CD4-positive, alpha-beta T cell treated with Interleukin-4 for 1 hour (primary cell): ENCODE results near the gene RET.
A peak's percentile ranks its signal among the peaks of the same experiment; 100 is the strongest.
"Not testable (repeated sequence)": the region's sequence is repeated elsewhere in the genome, so short reads cannot be mapped to it uniquely, and the experiment has no call there.

ENCODE experiments used
- DNase-seq, 2 donors: peaks; one replicate each; pipeline ENCODE4 v3.0.0-alpha.2; 2020 to 2022

The RET gene

GRCh38 chr10:43136995-43137716, 60.3 kb downstream of the RET start:
- DNase-seq, result no peak

- peak; percentile 31 to 41 for DNase-seq
Observed at GRCh38 chr10:43137717-43138020, 60.8 kb downstream of the RET start.

GRCh38 chr10:43138021-43138756, 61.3 kb downstream of the RET start, which contains the start of gene CSGALNACT2:
Gene CSGALNACT2, plus strand, starts transcription at chr10:43138445. Its CDS starts 16,705 bp downstream, at chr10:43155150.
- DNase-seq, result peak; percentile 88 to 89

- DNase-seq, result peak; percentile 73 to 76
Observed at GRCh38 chr10:43138757-43139241, 61.9 kb downstream of the RET start.

GRCh38 chr10:43141421-43141820, 64.6 kb downstream of the RET start:
- DNase-seq, result no peak

GRCh38 chr10:43145311-43145710, 68.4 kb downstream of the RET start:
- peak in 1 of 2 donors; percentile 26 for DNase-seq

- not testable (repeated sequence) for DNase-seq
Observed at GRCh38 chr10:43145936-43146335, 69.1 kb downstream of the RET start.

- DNase-seq, result no peak
Observed at GRCh38 chr10:43151371-43151770, 74.5 kb downstream of the RET start.

- no peak for DNase-seq
Observed at GRCh38 chr10:43153901-43154300, 77.0 kb downstream of the RET start.

- DNase-seq, result no peak
Observed at GRCh38 chr10:43155221-43155620, 78.4 kb downstream of the RET start.

GRCh38 chr10:43155741-43156140, 78.9 kb downstream of the RET start:
- DNase-seq, result no peak

GRCh38 chr10:43156590-43157341, 79.9 kb downstream of the RET start:
- no peak for DNase-seq

GRCh38 chr10:43158636-43159035, 81.8 kb downstream of the RET start:
- DNase-seq, result no peak

- DNase-seq, result peak in 1 of 2 donors; percentile 27
Observed at GRCh38 chr10:43160046-43160920, 83.4 kb downstream of the RET start.

- no peak for DNase-seq
Observed at GRCh38 chr10:43160921-43161255, 84.0 kb downstream of the RET start.

- DNase-seq, result no peak
Observed at GRCh38 chr10:43162604-43163003, 85.7 kb downstream of the RET start.

GRCh38 chr10:43166207-43166879, 89.5 kb downstream of the RET start:
- no peak for DNase-seq

- DNase-seq, result no peak
Observed at GRCh38 chr10:43166880-43167497, 90.1 kb downstream of the RET start.

GRCh38 chr10:43167498-43167889, 90.6 kb downstream of the RET start:
- DNase-seq, result no peak

GRCh38 chr10:43170491-43170890, 93.6 kb downstream of the RET start:
- no peak for DNase-seq

- no peak for DNase-seq
Observed at GRCh38 chr10:43172645-43173044, 95.8 kb downstream of the RET start.

- DNase-seq, result no peak
Observed at GRCh38 chr10:43173120-43173519, 96.3 kb downstream of the RET start.
